A549 (cell line): ENCODE results near the gene LMO7.

Experiments used
- JUN ChIP-seq, 2 experiments: fragments of >200 bp; sonication (Bioruptor Twin); formaldehyde crosslinking; IDR thresholded peaks; 2 replicates in 1 of 2; 3 replicates in 1 of 2; pipeline ENCODE4 v1.6.1; 2016 to 2017
- POLR2A ChIP-seq: IDR thresholded peaks from 2 replicates; pipeline ENCODE4 v1.6.1; 2012; ENCODE audit warnings: mild to moderate bottlenecking, low read length
- TF ChIP-seq, protein P1 (sequence below): fragments of >200 bp; sonication (Bioruptor Twin); formaldehyde crosslinking; IDR thresholded peaks from 3 replicates; pipeline ENCODE4 v1.5.1; 2016
- TF ChIP-seq, protein P2 (sequence below): IDR thresholded peaks from 2 replicates; pipeline ENCODE4 v1.6.1; 2012

- TF ChIP-seq, protein P1, sequence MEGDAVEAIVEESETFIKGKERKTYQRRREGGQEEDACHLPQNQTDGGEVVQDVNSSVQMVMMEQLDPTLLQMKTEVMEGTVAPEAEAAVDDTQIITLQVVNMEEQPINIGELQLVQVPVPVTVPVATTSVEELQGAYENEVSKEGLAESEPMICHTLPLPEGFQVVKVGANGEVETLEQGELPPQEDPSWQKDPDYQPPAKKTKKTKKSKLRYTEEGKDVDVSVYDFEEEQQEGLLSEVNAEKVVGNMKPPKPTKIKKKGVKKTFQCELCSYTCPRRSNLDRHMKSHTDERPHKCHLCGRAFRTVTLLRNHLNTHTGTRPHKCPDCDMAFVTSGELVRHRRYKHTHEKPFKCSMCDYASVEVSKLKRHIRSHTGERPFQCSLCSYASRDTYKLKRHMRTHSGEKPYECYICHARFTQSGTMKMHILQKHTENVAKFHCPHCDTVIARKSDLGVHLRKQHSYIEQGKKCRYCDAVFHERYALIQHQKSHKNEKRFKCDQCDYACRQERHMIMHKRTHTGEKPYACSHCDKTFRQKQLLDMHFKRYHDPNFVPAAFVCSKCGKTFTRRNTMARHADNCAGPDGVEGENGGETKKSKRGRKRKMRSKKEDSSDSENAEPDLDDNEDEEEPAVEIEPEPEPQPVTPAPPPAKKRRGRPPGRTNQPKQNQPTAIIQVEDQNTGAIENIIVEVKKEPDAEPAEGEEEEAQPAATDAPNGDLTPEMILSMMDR: no peak
- TF ChIP-seq, protein P2, sequence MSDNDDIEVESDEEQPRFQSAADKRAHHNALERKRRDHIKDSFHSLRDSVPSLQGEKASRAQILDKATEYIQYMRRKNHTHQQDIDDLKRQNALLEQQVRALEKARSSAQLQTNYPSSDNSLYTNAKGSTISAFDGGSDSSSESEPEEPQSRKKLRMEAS: no peak
- no peak for TF ChIP-seq POLR2A
- TF ChIP-seq JUN (IDR thresholded peaks at IDR 0.05): no peak
These were observed 18.9 kb upstream of the LMO7 start for GRCh38 chr13:75617230-75617629.
